Left renal pelvis (tissue), 4 donors: ENCODE data around the gene EYA2. TPM values are rescaled to one million over a fixed set of nuclear protein-coding genes. Genes with fewer than 3 reads are reported as not detected.
A peak's percentile ranks its signal among the peaks of the same experiment; 100 is the strongest.

ENCODE experiments used
- DNase-seq, 4 donors: peaks; one replicate each; pipeline ENCODE4 v3.0.0-alpha.2; 2013; ENCODE audit warnings: low read depth in 4 of 4, low spot score in 3 of 4
- polyA plus RNA-seq, 4 donors: library from polyadenylated mRNA; unstranded; fragments of 120-200 nt; gene quantifications; one replicate each; pipeline ENCODE4 v1.2.1, GENCODE V29; 2013; ENCODE audit not compliant: insufficient read length in 4 of 4

Gene EYA2
- polyA plus RNA-seq, 4 donors: 0.87 to 20.5 (median 1.8) TPM

DNA sequence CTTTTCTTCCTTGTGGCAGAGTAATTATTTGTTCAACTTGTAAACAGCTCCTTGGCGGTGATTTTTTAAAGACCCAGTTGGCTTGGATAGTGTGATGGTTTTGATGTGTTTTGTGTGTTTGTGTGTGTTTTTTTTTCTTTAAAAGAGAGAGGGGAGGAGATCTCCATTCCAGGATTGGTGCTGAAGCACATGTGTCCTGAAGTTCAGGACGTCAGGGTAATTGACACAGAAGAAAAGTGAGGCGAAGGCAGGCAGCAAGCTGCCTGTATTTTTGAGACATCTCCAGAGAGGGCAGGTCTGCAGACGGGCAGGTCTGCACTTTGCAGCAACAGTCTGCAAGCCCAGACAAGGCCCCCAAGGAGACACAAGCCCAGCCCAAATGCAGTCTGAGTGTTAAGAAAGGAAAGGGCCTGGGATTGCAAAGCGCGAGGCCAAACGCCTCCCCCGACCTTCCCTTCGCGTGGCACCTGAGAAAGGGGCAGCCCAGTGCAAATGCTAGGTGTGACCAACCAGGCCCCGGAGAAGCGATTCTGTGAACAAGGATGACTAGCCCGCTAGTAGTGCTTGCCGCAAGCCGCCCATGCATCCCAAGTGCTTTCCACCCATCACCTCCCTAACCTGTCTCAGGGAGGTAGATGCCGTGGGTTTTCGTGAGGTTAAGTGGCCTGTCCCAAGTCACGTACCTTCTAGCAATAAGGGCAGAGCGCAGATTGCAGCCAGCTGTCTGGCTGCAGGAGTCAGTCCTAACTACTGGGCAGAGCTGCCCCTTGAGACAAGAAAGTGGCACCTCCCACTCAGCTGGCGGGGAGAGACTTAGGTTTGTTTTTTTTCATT, 231.3 kb downstream of the EYA2 start:
- DNase-seq: no peak

DNA sequence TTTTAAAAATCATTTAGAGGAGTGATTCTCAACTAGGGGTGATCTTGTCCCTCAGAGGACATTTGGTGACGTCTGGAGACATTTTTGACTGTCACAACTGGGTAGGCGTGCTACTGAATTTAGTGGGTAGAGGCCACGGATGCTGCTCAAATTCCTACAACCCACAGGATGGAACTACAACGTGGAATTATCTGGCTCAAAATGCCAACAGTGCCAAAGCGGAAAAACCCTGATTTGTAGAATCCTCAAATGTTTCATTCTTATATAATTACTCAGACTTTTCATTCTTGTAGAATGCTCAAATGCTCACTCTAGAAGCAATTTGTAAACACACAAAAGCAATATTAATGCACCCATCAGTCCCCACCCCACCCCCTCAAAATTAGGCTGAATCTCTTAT, 232.1 kb downstream of the EYA2 start:
- DNase-seq: no peak

DNA sequence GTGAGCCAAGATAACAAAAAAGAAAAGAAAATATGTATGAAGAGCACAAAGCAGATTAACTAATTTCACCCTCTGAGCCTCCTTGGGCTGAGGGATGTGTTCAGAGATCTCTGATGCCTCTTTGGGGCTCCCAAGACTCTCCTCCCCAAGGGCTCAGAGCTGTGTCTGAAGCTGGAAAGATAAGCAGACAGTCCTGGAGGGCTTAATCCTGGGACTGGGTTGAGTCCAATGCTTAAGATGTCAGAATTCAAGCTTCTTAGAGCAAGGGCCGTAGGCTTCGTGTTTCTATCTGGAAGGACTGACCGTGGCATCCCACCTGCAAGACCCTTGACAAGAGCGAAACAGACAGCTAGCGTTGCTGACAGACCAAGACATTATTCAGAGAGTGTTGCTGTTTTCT, 232.9 kb downstream of the EYA2 start:
- DNase-seq: no peak

DNA sequence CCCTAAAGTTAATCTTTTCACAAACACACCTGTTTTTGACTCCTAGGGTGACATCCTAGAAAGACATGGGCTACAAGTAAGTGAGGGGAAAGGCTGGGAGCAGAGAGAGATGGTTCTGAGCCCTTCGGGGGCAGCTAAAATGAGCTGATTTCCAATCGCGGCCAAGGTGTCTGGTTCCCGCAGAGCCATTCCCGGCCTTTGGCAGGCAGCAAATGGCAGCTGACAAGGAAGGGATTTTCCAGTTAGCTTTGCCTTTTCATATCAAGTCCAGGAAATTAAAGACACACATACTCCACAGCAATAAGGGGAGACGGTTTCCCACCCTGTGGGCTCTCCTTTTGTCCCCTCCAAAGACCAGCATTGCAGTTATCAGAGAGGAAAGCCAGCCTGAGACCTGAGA, 233.4 kb downstream of the EYA2 start:
- DNase-seq: no peak

DNA sequence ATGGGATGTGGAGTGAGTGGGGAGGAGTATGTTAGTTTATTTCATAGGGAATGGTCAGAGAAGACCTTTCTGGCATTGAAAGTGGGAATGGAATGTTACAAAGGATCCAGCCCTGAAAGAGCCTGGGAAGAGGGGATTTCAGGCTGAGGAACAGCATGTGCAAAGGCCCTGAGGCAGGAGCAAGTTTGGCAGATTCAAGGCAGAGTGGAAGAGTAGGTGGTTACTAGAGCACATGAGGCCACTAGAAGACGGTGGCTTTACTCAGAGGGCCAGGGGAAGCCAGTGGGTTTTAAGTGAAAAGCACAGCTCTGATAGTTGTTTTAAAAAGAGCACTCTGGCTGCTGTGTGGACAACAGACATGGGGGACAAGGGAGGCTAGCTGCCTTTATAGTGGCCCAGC, 234.7 kb downstream of the EYA2 start:
- DNase-seq: no peak

DNA sequence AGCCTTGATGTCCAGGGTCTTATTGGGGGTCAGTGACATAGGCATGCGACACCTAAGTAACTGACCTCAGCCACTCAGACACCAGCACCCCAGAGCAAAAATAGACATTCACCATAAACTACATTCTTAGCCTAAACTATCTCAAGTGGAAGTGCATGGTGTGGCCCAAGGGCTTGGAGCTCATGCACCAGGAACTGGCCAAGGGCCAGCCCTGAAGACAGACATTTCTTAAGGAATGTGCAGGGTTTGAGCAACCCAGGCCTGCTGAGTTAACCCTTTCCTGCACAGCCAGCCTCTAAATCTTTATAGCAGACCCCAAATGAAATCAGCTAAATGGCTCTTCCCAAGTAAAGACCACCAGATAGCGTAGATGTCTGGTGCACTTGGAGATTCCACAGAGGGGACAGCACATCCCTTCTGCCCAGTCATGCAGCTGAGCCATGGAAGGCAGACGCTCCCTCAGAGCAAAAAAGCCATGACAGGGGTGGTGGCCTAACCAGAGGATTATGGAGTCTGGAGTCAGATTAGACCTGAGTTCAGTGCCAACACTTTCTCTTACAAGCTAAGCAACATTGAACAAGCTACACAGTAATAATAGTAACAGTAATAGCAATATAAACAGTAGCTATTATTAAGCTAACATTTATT, 239.3 kb downstream of the EYA2 start:
- DNase-seq: no peak

DNA sequence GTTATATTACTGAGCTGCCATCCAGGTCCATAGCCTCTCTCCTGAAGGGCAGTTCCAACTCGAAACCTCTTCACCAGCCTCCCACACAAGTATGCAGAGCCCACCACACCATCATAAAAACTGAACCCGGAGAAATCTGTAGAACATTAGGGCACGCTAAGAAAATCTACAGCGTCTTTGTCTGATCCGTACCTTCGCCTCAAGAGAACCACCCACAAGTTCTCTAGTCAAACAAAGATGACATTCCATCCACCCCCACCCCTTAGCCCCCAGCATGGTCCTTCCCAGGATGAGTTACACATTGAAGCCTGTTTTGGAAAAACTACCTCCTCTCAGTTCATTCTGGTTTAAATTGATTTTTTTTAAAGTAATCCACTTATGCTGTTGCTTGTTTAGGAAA, 242.1 kb downstream of the EYA2 start:
- DNase-seq: no peak

DNA sequence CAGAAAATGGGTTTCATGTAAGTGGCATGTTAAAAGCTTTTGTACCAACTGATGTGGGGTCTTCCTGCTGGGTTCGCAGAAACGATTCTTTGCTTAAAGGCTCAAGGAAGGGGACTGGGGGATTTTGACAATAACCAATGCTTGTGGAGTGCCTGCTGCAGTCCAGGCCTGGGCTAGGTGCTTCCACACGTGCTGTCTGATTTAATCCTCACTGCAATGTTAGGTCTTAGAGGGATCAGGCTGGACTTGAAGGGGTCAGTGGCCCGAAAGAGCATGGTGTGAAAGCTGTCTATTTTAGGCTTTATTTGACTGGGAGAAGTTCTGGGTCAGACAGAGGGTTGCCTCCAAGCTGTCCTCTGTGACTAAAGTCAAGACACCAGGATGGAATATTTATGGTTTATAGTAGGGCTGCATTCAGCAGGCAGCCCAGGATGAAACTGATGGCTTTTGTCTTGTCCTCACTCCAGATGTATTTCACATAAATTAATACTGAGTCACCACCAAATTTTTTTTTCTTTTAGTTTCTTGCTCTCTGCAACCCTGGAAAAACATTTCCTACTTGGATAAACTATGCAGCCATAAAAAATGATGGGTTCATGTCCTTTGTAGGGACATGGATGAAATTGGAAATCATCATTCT, 242.7 kb downstream of the EYA2 start:
- no peak for DNase-seq

DNA sequence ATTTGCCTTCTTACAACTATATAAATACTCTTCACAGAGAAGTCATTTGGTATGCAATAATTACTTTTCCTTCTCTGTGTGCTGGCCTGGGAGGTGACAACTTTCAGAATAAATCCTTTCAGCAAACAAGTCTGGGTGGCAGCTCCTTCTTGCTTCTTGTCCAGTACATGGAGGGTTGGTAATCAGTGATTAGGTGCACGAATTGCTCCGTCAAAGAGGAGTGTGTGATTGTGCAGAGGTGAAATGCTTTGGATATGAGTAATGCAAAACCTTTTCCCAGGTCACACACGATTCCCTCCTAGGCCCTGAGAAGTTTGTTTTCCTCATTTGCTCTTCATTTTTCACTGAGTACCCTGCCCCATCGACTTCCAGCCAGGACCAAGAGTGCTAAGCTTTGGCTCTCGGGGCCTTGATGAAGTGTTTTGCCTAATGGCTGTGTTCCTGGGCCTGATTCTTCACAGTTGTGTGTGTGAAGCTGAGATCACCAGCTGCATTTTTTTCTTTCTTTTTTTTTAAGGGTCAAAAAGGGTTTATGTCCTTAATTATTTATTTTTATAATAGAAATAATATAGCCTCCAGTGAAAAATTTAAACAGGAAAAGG, 245.4 kb downstream of the EYA2 start:
- no peak for DNase-seq

DNA sequence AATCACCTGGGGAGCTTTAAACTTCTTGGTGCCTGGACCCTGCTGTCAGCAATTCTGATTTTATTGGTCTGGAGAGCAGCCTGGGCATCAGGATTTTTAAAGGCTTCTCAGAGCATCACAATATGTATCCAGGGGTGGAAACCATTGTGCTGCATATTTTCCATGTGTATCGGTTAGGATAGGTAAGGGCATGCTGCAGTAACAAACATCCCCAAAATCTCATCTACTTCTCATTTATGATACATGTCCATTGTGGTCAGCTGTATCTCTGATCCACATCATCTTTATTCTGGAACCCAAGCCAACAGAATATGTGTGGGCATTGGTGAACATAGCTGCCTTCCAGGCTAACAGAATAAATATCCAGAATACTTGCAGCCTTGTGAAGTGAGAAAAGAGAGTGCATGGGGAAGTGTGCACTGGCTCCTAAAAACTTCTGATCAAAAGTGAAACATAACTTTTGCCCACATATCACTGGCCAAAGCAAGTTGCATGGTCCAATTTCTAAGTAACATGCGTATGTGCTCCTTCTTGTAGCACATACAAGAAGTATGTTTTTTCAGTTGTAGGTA, 246.8 kb downstream of the EYA2 start:
- no peak for DNase-seq

DNA sequence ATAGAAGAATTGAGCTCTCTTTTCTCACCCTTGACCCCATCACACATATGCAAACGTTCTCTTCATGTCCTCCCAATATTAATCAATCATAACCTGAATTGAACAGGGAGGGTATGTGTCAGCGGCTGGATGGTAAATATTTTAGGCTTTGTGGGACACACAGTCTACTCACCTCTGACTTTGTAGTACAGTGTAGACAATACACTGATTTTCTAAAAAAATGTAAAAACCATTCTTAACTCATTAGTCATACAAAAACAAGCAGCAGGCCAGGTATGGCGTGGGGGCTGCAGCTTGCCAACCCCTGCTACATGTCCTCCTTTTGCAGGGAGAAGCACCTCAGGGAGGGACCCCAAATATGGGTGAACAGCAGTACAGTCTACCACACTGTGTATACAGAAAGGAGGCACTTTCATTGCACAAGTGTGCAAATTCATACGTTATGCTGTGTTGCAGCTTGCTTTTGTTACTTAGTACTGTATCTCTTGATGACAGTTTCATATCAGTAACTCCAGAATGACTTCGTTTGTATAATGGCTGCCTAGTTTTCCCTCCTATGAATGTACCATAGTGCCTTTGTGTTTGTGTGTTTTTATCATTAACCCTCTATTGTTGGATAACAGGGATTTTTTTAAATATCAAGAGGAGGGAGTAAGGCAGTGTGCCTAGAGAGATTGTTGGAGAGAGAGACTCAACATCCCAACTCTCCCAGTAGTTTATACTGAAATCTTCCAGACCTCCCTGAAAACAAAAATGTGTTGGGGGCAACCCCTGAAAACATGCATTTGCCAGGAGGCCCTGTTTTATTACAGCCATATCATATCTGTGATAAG, 247.5 kb downstream of the EYA2 start:
- no peak for DNase-seq

DNA sequence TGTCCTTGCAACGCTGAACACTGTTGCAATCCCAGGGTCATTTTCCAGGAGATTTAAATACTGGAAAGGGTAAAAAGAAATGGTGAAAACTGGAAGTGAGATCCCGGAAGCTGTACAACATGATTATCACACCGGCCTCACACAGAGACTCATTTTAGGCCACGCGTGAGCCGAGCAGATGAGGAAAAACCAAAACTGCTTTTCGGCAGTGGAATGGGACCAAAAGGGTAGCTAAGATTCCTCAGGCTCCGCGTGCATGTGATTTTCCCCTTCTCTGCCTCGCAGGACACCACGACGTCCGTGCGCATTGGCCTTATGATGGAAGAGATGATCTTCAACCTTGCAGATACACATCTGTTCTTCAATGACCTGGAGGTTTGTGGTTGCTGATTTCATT, 248.1 kb downstream of the EYA2 start:
- no peak for DNase-seq

DNA sequence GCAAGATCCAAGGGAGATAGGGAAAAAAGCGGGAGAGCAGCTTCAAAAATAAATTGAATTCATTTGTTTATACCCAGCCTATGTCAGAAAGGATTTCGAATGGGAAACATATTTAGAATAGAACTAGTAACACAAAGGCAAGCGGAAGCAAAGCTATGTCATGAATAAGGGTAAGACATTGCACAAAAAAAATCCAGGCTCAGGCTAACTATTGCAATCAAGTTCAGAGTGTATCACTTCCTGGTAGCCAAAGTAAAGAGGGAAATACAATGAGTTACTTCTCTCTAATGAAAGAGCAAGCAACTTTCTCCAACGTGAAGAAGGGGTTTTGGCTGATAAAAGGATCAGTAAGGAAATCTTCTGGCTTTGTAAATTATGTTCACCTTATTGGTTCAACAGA, 249.0 kb downstream of the EYA2 start:
- no peak for DNase-seq

DNA sequence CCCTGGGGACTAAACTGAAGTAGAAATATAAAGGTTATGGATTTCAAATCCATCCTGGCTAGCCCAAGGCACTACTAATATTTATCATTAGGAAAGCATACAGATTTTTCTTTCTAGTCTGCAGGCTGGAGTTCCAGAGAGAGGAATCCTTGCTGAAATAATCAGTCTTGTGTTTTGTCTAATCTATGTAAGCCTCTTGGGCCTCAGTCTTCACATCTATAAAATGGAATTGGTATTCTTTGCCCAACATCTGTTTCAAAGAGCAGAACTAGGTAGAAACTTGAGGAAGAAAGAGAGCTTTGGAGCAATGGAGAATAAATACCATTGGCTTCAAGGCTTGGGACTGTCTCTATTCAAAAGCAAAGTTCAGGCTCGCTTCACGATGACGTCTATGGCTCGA, 249.8 kb downstream of the EYA2 start:
- no peak for DNase-seq

DNA sequence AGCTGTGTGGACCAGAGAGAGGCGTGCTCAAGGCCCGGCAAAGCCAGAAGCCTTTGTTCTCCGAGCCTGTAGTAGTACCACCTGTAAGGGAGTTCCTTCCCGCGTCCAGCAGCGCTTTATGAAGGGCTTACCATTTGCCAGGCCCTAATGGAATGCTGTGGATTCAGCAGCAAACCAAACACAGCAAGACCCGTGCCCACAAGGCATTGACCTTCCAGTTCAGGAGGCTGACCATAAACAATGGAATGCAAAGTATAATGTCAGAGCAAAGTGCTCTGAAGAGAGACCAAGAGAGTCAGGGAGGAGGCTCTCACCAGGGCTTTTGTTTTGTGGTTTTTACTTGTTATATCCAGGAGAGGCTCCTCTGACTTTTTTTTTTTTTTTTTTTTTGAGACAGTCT, 252.0 kb downstream of the EYA2 start:
- DNase-seq: no peak

DNA sequence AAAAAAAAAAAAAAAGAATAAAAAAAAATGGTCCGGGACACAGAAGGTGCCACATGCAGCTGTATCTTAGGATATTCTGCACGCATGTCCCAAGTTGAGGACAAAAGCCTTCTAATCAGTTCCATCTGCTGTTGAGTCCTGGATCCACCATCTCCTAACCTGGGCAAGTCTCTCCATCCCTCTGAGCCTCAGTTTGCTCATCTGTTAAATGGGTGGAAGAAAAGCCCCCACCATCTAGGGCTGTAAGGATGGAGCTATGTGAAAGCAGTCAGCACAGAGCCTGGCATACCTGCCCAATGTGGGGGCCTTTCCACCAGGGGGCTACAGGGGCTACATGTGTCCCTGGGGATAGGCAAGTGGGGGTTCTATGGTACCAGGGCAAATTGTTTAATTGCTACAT, 253.4 kb downstream of the EYA2 start:
- DNase-seq: no peak

DNA sequence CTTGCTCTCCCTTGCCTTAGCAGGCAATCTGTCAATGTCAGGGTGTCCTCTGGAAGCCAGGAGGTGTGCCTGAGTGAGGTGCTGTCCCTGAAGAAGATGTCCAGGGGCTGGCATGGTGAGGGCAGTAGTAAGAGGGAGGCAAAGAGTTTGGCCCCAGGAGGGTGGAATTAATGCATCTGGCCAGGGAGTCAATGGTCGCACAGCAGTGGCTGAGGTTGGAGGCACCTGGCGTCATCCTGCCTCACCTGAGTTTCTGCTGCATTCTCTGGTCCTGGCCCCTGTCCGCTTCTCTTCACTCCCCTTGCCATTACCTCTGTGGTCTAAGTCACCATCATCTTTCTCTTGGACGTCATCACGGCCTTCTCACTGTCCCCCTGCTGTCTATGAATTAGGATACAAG, 255.3 kb downstream of the EYA2 start:
- DNase-seq: no peak

DNA sequence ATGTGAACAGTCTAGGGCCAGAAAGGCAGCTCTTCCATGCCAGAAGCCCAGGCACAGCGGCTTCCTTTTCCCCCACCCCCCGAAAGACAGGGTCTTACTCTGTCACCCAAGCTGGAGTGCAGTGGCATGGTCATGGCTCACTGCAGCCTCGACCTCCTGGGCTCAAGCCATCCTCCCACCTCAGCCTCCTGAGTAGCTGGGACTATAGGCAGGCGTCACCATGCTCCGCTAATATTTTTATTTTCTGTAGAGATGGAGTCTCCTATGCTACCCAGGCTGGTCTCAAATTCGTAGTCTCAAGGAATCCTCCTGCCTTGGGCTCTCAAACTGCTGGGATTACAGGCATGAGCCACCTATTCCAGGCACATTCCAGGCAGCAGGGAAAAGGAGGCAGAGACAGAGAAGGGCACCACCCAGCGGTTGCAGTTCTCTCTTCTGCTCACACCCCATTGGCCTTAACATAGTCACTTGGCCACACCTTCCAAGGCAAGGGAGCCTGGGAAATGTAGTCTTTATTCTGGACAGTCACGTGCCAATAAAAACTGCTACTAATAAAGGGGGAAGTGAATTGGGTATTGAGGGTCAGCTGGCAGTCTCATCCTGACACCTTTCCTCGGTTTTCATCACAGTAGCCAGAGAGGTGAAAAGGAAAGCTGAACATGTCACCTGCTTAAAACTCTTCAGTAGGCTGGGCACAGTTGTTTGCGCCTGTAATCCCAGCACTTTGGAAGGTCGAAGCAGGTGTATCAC, 255.9 kb downstream of the EYA2 start:
- DNase-seq: peak; percentile 44 to 60 (median 50)

DNA sequence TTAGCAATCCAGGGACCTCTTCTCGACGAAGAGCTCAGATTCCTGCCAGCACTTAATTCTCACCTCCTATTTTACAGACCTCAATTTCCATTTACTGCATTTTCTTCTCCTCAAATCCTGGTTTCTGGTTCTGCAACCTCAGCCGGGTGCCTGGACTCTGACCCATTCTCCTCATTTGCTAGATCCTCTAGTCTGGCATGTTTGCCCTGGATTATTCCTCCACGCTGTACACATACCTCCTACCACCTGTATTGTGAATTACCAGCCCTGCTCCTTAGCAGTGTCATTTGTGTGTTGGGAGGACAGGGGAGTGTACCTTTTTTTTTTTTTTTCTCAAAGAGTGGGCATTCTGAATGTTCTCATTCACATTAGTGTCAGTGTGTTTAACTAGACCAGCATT, 257.4 kb downstream of the EYA2 start:
- DNase-seq: no peak

DNA sequence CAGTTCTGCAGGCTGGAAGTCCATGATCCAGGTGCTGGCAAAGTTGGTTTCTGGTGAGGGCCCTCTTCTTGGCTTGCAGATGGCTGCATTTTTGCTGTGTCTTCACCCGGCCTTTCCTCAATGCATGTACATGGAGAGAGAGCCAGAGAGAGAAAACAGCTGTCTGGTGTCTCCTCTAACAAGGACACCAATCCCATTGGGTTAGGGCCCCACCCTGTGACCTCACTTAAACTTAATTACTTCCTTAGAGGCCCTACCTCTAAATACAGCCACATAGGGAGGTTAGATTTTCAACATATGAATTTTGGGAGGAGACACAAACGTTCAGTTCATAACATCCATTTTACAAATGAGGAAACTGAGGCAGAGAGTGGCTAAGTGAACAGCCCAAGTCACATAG, 259.4 kb downstream of the EYA2 start:
- DNase-seq: no peak
